ACHN (cell line): Measurements from ENCODE around the gene FLNA.
"Not testable (repeated sequence)": the region's sequence is repeated elsewhere in the genome, so short reads cannot be mapped to it uniquely, and the experiment has no call there.

Source experiments
- DNase-seq: peaks from one replicate; pipeline ENCODE4 v3.0.0-alpha.2; 2015
- in situ Hi-C: cut with HindIII; loops from 2 replicates; pipeline ENCODE4 v1.10.0; 2017; ENCODE audit warnings: low sequenced_read_pairs, low pct_ligation_motif_present, low pct_unique_long_range_greater_than_20kb

FLNA gene

DNA sequence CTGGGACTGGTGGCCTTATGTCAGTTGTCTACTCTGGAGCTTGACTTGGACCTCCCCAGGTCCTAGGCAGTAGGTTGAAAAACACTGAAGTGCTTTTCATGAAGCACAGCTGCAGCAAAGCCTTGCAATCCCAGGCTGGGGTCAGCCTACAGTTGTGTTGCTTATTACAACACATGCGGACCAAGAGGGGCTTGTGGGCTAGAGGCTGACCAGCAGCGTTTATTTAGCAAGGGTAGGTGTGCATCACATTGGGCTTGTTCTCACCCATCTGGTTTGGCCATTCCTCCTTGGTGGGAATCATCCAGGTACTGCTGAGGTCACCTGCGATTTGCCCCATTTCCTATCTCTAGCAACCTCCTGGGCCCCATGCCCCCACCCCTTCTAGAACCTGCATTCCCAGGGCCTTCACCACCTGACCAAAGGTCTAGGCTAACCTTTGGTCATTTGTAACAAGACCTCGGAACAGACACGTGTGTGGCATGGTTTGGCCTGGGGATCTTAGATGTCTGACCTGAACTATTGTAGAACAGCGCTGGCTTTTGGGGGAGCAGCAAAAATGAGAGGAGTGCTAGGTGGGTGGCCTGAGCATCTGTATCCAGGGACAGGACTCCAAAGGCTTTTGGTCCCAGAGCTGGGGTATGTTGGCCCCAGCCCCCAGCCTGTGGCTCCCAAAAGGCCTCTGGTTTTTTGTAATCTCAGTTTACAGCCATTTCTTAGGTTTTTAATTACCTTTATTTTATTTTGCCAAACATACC, 26.8 kb upstream of the FLNA start:
- peak; percentile 26 for DNase-seq
- in situ Hi-C loops = no loop called here

DNA sequence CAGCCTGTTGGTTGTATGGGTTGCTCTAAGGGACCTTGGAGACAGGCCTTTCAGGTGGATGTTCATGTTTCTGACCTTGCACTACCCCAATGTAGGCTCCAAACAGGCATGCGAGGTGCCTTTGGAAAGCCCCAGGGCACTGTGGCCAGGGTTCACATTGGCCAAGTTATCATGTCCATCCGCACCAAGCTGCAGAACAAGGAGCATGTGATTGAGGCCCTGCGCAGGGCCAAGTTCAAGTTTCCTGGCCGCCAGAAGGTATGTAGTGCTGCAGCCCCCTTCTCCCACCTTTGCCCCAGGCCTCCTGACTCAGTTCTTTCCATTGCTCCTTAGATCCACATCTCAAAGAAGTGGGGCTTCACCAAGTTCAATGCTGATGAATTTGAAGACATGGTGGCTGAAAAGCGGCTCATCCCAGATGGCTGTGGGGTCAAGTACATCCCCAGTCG, 26.0 kb upstream of the FLNA start:
- in situ Hi-C loops, DNase-seq: not testable (repeated sequence)

- in situ Hi-C loops = no loop called here
- no peak for DNase-seq
These were observed 25.3 kb upstream of the FLNA start for GRCh38 chrX:154399527-154400368.

GRCh38 chrX:154398668-154399526, 24.5 kb upstream of the FLNA start:
- in situ Hi-C loops = no loop called here
- DNase-seq = peak; percentile 63

DNA sequence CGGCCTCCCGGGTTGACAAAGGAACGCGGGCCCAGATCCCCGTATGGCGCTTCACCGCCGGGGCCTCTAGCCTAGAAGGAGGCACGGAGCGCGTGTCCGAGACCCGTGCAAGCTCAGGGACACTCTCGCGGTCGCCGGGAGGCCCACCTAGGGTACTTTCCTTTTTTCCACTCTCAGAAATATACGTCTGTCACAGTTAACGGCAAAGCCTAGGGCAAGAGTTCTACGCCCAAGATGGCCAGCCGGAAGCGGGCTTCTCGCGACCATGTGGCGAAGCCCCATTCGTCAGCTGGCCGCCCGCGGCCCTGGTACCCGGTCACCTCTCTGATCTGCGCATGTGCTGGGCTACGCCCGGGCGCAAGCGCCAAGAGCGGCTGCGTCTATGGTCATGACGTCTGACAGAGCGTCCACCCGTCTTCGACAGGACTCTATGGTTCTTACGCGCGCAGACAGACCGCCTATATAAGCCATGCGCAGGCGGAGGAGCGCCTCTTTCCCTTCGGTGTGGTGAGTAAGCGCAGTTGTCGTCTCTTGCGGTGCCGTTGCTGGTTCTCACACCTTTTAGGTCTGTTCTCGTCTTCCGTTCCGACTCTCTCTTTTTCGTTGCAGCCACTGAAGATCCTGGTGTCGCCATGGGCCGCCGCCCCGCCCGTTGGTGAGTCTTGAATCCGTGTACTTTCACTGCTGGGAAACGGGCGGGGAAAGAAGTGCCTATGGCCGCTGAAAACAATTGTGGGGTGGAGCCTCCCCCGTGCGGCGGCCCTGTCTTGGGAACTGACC, 23.6 kb upstream of the FLNA start, which contains the start of gene RPL10:
RPL10 (plus strand) TSS at position 490 of the 780 bp plus-strand sequence; CDS start at position 633, 143 bp downstream.
- peak; percentile 89 for DNase-seq
- in situ Hi-C loops = no loop called here

GRCh38 chrX:154396973-154397887, 22.8 kb upstream of the FLNA start:
- peak; percentile 67 for DNase-seq

DNA sequence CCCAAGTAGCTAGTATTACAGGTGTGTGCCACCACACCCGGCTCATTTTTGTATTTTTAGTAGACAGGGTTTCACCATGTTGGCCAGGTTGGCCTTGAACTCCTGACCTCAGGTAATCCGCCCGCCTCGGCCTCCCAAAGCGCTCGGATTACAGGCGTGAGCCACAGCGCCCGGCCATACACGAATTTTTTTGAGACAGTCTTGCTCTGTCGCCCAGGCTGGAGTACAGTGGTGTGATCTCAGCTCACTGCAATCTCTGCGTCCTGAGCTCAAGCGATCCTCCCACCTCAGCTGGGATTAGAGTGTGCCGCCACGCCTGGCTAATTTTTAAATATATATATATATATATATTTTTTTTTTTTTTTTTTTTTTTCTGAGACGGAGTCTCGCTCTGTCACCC, 21.9 kb upstream of the FLNA start:
- DNase-seq = not testable (repeated sequence)

More at GRCh38 chrX:154396973-154397887, 22.8 kb upstream of the FLNA start:
- in situ Hi-C loops = no loop called here

DNA sequence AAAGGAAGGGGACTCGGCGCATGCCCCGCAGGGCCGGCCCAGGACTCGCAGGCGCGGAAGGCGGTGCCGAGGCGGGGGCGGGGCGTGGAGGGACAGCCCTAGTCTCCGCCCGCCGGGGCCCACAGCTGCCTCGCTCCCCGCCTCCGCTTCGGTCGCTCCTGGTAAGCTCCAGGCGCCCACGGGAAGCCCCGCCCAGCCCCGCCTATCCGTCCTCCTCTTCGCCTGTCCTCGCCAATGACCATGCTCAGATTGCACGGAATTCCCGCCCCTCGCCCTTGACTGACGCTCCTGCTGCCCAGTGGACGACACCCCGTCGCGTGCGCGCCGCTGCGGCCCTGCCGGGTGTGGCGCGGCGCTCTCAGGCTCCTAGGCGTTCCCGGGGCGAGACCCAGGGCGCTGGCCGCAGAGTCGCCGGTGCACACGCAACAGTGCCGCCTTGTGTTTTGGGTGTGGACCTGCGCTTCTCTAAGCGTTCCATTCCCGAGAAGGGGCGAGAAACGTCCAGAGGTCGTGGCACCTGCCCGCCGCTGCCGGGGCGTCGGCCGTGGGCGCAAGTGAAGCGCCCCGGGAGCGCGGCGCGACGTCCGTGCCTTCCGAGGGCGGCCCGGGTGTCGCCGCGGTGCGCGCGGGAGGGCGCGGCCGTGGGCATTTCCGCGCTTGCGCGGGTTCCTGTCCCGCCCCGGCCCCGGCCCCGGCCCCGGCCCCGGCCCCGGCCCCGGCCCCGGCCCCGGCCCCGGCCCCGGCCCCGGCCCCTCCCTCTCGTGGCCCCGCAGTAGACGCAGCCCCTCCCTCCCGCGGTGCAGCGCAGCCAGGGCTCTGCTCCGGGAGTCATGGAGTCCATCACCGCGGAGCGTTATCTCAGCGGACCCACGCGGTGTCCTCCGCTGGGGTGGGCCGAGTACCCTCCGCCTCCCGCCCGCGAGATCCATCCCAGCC, 15.6 kb upstream of the FLNA start:
- DNase-seq = not testable (repeated sequence)

More for the DNA sequence above, 21.9 kb upstream of the FLNA start:
- in situ Hi-C loops = not testable (repeated sequence)

DNA sequence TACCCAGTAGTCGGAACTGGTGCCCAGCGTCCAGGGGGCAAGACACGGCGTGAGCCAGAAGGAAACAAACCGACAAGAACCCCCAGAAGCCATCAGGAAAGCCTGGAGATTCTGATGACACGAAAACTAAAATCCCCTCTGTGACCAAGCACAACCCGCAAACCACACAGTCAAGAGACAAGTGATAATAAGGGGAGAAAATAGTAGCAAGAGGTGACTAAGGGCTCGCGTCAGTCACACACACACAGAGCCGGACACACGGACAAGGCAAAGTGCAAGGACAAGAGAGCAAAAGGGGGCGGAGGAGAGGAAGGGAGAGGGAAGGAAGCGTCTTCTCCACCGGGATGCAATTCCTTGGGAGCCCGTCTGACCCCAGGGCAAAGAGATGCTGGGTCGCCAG, 14.2 kb upstream of the FLNA start:
- DNase-seq, in situ Hi-C loops: not testable (repeated sequence)

More for the DNA sequence above, 15.6 kb upstream of the FLNA start:
- in situ Hi-C loops = not testable (repeated sequence)

GRCh38 chrX:154388094-154388493, 13.7 kb upstream of the FLNA start:
- DNase-seq, in situ Hi-C loops: not testable (repeated sequence)

- in situ Hi-C loops = no loop called here
- no peak for DNase-seq
These were observed 10.0 kb upstream of the FLNA start for GRCh38 chrX:154384284-154384892.

DNA sequence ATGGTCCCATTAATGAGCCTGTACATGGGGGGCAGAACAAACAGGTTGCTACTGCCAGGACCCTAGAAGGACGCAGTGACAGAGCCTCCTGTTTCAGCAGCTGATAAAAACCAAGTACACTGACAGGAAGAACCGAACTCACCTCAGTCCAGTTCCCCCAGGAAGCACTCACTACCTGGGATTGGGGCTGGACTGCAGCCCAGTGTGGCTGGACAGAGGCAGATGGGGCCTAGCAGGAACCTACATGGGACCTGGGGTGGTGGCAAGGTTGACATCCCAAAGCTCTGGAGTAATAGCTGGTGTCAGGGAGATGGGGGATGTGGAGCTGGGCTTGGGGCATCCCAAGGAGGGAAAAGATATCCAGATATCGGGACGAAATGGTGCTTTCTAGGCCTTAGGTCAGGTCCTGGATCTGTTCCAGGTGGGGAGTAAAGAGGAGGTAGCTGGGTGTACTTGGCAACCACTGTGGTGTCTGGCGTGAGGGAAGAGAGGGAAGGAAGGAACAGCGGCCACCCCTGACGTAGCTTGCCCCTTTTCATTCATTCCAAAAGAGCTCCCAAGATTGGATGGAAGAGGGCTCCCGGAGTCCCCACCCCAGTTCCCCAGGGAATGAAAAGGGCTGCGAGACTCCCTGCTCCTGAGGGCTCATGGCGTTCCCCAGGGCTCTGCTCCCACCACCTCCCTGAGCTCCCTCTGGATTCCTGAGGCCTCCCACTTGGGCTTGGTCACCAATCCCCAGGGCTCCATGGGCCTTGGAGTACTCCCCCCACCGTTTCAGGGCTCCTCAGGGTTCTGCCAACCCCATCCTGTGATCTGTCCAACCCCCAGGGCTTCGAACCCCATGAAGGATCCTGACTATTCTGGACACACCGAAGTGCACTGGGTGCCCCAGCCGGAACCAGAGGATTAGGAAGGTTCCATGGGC, 9.2 kb upstream of the FLNA start:
- in situ Hi-C loops = no loop called here
- no peak for DNase-seq

DNA sequence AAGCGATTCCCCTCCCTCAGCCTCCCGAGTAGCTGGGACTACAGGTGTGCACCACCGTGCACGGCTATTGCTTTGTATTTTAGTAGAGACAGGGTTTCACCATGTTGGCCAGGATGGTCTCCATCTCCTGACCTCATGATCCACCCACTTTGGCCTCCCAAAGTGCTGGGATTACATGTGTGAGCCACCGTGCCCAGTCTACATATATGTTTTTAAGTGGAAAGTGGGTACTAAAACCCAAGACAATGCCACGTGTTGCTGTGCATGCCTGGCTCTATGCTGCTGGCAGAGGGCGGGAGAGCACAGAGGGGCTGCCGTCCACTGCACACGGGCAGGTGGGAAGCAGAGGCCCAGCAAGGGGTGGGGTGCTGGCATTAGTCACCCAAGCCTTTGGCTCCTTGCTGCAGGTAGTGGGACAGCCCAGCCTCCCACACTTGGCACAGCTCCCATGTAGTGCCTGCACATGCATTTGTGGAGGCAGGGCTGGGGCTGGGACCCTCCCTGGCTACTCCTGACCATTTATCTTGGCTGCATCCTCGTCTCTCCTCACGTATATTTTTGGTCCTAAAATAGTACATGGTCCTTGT, 8.1 kb upstream of the FLNA start:
- no peak for DNase-seq
- in situ Hi-C loops = no loop called here

DNA sequence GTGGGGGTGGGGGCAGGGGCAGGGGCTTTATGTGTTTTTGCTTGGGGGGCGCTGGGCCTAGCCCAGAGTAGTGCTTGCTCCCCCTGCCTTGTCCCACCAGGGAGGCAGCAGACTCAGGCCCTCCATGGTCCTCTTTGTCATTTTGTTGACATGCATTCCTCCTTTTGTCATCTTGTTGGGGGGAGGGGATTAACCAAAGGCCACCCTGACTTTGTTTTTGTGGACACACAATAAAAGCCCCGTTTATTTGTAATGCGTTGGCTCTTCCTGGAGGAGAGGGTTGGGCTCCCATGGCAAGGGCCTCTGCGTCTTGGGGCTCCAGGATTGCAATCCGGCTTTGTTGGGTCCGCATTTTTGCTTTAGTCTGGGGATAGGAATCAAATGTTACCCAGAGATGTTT, 6.8 kb upstream of the FLNA start:
- in situ Hi-C loops = no loop called here
- DNase-seq = no peak
